Measurements from ENCODE around the gene HCN2.
"Not testable (repeated sequence)": the region's sequence is repeated elsewhere in the genome, so short reads cannot be mapped to it uniquely, and the experiment has no call there.

The HCN2 gene

DNA sequence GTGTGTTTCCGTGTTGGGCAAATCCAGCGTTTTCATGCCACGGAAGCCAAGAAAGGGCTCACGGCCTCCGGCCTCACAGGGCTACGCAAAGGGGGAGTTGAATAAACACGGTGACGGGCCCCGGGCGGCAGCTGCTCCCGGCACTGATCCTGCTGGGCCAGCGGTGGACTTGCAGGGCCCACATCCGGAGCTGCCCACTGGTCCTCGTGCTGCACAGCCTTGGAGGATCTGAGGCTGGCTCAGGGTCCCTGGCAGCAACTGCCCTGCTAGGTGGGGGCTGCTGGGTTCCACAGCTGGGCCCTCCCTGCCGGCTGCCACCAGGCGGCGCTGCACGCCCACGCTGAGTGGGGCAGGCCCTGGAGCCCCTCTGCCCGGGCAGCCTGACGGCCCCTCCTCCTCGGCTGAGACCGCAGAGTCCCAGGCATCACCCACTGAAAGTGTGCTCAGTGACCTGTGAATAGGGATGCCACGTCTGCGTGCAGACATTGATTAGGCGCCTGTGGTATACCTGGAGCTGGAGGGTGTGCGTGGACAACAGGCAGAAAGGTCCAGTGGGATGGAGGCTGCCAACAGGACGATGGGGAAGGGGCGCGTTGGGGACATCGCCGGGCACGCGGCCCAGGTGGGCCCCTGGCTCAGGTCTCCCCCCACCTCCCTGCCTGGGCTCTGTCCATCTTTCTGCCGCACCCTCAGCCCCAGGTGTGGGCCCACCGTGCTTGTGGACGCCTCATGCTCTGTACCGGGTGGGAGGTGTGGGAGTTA lies 5.3 kb upstream of the HCN2 start:
- DNase-seq = peak; percentile 72 to 79
- TF ChIP-seq GATA1 (IDR thresholded peaks at IDR 0.05; ENCODE audit: low read depth, low read length) (no peak), POLR2A (IDR thresholded peaks at IDR 0.05; ENCODE audit: low read length) (peak; percentile 68)

DNA sequence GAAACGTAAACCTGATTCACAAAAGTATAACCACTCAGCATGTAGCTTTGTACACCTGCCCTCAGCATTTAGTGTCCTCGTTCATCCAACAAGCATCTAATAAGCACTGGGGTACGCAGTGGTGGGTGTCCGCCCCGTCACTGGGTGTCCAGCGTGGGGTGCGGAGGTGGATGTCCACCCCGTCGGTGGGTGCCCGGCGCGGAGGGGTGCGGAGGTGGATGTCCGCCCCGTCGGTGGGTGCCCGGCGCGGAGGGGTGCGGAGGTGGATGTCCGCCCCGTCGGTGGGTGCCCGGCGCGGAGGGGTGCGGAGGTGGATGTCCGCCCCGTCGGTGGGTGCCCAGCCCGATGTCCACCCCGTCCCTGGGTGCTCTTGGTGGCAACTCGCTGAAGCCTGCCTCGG lies 4.5 kb upstream of the HCN2 start:
- DNase-seq = not testable (repeated sequence)

DNA sequence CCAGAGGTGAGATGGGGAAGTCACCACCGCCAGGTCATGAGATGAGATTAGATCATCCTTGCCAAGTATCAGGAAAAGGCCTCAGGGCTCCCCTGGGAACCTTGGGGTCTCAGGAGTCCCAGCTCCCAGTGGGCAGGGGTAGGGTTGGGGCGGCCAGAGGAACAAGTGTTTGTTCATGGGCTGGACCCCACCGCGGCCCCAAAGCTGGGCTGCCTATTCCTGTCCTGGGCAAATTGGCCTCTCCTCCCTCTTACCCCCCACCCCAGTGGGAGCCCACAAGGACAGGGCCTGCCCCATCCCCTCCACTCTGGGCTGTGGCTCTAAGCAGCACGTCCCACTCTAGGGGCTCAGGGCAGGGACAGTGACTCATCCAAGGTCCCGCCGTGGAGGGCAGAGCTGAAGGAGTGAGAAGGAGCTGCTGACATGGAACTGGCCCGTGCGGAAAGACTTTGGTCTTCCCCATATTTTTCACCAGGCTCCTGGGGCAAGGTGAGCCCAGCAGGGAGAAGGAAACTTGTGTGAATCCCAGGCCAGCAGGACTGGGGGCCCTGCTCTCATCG lies 4.0 kb upstream of the HCN2 start:
- no peak for DNase-seq
- no peak for TF ChIP-seq POLR2A (IDR thresholded peaks at IDR 0.05; ENCODE audit: low read length)
- no peak for TF ChIP-seq GATA1 (IDR thresholded peaks at IDR 0.05; ENCODE audit: low read depth, low read length)

DNA sequence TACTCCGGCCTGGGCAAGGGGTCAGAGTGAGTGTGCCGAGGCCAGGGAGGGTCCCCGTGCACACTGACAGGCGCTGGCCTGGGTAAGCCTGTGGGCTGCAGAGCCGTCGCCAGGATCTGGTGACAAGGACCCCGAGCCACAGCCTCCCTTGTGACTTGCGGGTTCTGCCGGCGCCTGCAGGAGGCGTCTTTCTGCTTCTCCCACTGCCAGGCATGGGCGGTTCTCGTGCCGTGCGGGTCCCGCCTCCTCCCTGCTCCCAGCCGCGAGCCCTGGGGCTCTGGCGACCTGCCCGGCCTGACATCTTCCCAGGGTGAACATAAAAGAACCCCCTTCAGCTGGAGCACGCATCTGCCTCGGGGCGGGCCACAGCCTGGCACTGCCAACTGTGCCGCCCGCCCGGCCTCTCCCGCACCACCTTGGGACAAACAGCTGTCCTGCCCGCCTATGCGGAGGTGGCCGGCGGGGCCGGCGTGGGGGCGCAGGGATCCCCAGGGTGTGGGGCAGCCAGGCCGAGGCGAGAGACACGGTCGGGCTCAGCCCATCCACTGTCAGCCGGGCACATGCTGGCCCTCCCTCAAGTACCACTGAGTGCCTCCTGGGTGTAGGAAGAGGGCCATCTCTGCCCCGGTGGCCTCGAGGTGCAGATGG lies 1.5 kb upstream of the HCN2 start:
- peak; percentile 86 to 89 for DNase-seq
- no peak for TF ChIP-seq GATA1 (IDR thresholded peaks at IDR 0.05; ENCODE audit: low read depth, low read length)
- TF ChIP-seq POLR2A (IDR thresholded peaks at IDR 0.05; ENCODE audit: low read length) = no peak

DNA sequence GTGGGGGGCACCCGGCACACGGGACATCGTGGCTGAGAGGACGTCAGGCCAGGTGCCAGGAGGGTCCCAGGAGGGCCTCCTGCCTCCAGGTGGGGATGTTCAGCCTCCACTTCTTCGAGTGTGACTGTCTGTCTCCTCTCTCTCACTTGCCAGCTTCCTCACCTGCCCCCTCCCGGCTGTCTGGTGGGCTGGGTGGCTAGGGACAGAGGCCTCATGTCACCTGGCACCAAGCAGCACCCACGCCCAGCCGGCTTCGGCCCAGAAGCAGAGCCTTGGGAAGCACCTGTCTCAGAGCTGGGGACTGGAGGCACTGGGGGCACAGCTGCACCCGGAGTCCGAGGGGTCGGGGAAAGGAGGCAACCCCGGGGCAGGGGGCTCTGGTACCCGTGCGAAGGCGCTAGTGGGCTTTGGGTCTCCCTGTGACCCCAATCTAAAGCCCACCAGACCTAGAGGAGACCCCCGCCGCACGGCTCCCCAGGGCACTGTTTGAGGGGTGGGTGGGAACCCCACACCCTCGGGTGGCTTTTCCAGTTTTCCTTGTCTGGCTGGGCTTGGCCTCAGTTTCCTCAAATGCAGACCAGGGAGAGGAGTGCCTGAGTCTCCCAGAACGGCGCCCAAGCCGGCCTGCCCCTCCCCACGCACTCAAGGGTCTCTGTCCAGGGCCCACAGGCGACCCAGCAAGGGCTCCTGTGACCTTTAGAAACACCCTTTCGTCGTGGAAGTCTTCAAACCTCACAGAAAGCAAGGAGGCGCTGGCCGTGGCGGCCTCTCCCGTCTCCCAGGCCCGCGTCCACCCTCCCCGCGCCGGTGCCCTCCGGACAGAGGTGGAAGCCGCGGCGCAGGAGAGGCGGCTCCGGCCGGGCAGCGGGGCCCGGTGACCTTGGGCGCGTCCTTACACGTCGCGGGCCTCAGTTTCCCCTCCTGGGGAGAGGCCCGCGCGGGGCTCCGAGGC lies 664 bp upstream of the HCN2 start:
- DNase-seq = peak in 1 of 2 experiments; percentile 63
- TF ChIP-seq GATA1 (IDR thresholded peaks at IDR 0.05; ENCODE audit: low read depth, low read length) (no peak), POLR2A (IDR thresholded peaks at IDR 0.05; ENCODE audit: low read length) (no peak)

DNA sequence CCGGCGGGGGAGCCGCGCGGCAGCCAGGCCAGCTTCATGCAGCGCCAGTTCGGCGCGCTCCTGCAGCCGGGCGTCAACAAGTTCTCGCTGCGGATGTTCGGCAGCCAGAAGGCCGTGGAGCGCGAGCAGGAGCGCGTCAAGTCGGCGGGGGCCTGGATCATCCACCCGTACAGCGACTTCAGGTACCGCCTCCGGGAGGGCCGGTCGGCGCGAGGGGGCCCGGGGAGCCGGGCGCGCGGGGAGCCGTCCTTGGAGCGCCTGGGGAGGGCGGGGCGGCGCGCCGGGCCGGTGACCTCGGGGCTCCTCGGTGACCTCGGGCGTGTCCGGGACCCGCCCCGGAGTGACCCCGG lies 690 bp downstream of the HCN2 start:
- no peak for TF ChIP-seq POLR2A (IDR thresholded peaks at IDR 0.05; ENCODE audit: low read length)
- no peak for TF ChIP-seq GATA1 (IDR thresholded peaks at IDR 0.05; ENCODE audit: low read depth, low read length)
- DNase-seq = peak; percentile 54 to 55

DNA sequence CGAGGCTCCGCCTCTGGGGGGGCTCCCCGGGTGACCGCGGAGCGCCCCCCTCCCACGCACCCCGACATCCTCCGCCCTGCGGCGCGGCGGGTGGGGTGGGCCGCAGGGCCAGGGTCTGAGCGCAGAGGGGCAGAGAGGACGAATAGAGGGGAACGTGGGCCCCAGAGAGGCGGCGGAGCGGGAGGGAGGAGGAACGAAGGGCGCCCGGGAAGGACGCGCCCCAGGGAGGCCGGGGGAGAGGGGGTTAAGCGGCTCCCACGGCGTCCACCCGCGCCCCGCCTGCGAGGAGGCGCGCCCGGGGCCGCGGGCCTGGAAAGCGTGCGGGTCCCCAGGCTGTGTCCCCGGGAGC lies 1.0 kb downstream of the HCN2 start:
- no peak for TF ChIP-seq POLR2A (IDR thresholded peaks at IDR 0.05; ENCODE audit: low read length)
- no peak for TF ChIP-seq GATA1 (IDR thresholded peaks at IDR 0.05; ENCODE audit: low read depth, low read length)
- no peak for DNase-seq

DNA sequence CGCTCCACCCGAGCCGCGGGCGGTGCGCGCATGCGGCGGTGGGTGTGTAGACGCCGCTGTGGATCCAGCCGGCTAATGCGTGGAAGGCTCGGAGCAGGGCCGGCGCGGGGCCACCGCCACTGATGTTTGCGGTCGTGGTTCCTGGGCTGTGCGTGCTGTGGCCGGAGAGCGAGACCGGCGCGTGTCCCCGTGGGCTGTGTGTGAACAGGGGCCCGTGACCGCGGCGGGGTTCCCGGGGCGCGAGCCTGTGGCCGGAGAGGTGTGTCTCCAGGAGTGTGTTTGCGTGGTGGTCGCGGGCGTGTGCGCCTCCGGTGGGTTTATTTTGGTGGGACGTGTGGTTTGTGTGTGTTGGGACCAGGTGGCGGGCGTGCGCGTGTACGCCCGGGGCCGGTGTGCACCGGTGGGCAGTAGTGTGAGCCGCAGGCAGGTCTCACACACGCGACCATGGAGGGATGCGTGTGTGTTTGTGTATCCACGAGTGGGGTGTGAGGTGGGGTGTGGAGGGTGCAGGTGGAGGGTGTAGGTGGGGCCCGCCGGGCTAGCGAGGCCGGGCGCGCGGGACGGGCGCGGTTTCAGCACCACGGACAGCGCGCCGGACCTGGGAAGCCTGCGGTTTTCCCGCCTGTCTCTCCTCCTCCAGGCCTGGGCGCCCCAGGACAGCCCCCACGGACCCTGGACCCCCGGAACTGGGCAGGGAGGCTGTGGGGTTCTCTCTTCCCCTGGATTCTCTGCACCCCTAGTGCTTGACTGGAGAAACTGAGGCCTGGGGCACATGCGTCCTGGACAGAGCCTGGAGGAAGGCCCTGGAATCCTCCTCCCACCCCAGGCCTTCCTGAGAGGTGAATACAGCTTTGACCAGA lies 1.6 kb downstream of the HCN2 start:
- TF ChIP-seq POLR2A (IDR thresholded peaks at IDR 0.05; ENCODE audit: low read length) = no peak
- no peak for TF ChIP-seq GATA1 (IDR thresholded peaks at IDR 0.05; ENCODE audit: low read depth, low read length)
- DNase-seq = peak in 1 of 2 experiments; percentile 63

DNA sequence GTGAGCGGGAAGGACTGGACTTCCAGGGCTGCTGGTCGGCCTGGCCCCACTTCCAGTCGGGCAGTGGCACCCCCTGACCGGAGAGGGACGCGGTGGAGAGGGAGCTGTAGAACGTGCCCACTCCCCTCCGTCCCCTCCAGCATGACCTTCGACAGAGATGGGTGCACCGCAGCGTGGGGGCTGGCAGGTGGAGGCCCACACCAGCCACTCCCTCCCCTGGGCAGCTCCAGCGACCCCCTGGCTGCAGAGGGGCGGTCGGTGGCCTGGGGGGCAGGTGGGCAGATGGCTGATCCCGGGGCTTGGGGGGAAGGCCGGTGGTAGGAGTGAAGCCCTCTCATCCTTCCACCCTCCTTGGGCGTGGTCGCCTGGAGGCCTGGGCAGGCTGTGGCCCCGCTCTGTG lies 2.4 kb downstream of the HCN2 start:
- DNase-seq = no peak
- no peak for TF ChIP-seq POLR2A (IDR thresholded peaks at IDR 0.05; ENCODE audit: low read length)
- TF ChIP-seq GATA1 (IDR thresholded peaks at IDR 0.05; ENCODE audit: low read depth, low read length) = no peak

DNA sequence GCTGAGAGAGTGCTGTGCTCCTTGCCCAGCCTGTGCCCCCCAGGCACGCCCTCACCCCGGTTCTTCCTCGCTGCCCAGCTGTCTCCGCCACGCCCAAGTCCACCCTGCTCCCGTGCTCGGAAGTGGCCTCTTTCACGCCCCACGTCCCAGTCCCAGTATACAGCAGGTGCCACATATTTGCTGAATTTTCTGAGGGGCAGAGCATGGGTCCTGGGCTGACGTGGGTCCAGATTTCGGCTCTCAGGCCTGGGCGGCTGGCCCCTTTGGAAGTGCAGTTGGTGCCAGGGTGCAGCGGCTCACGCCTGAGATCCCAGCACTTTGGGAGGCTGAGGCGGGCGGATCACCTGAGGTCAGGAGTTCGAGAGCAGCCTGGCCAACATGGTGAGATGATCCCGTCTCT lies 3.4 kb downstream of the HCN2 start:
- no peak for TF ChIP-seq POLR2A (IDR thresholded peaks at IDR 0.05; ENCODE audit: low read length)
- TF ChIP-seq GATA1 (IDR thresholded peaks at IDR 0.05; ENCODE audit: low read depth, low read length) = no peak
- DNase-seq = no peak

DNA sequence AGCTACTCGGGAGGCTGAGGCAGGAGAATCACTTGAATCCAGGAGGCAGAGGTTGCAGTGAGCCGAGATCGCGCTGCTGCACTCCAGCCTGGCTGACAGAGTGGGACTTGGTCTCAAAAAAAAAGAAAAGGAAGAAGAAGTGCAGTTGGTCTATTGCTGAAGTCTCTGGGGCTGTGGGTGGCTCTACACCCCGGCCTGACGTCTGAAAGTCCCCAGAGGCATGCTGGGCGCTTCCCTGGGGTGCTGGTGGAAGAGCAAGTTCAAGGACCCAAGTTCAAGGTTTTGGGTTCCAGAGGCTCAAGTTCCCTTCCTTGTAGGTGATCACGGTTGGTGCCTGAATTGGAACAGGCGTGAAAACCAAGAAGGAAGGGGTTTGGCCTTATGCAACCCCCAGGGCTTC lies 3.8 kb downstream of the HCN2 start:
- TF ChIP-seq POLR2A (IDR thresholded peaks at IDR 0.05; ENCODE audit: low read length) = no peak
- no peak for TF ChIP-seq GATA1 (IDR thresholded peaks at IDR 0.05; ENCODE audit: low read depth, low read length)
- no peak for DNase-seq

DNA sequence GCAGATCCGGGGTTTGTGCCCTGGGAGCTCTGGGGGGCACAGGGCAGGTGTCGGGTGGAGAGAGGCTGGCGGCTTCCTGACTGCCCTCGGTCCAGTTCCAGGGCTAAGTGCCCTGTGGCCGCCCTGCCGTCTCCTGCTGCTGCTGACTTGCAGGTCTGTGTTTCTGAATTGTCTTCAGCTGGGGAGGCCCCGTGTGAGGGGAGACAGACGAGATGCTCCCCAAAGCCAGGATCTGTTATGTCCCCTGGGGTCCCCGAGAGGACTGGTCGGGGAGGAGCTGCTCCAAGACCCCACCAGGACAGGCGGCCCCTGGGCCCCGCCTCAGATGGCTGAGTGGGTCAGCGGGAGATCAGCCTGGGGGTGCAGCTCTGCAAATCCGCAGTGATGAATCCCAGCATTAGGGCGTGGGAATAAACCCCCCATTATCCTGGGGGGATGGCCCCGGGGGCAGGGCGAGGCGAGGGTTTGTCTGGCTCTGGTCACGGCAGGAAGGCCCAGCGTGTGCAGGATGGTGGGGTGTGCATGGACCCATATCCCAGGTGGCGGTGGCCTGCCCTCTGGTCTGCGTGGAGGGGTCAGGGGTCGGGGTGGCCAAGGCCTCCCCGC lies 4.7 kb downstream of the HCN2 start:
- TF ChIP-seq GATA1 (IDR thresholded peaks at IDR 0.05; ENCODE audit: low read depth, low read length) = no peak
- no peak for TF ChIP-seq POLR2A (IDR thresholded peaks at IDR 0.05; ENCODE audit: low read length)
- DNase-seq = no peak
